Measurements from ENCODE around the gene ANKFY1.

DNA sequence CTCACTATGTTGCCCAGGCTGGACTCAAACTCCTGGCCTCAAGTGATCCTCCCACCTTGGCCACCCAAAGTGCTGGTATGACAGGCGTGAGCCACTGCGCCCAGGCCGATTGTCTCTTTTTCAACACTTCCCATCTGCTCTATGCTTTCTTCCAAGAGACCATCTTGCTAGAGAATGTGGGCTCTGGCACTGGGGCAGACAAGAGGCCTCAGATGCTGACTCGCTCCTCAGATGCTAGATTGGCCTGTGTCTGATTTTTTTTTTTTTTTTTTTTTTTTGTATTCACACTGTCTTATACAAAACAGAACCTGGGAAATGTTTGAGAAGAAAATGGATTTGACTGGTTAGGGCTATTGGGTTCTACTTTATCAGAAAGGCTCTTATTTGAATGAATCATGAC is 62.6 kb downstream of the ANKFY1 start:
- TF ChIP-seq, protein P1, sequence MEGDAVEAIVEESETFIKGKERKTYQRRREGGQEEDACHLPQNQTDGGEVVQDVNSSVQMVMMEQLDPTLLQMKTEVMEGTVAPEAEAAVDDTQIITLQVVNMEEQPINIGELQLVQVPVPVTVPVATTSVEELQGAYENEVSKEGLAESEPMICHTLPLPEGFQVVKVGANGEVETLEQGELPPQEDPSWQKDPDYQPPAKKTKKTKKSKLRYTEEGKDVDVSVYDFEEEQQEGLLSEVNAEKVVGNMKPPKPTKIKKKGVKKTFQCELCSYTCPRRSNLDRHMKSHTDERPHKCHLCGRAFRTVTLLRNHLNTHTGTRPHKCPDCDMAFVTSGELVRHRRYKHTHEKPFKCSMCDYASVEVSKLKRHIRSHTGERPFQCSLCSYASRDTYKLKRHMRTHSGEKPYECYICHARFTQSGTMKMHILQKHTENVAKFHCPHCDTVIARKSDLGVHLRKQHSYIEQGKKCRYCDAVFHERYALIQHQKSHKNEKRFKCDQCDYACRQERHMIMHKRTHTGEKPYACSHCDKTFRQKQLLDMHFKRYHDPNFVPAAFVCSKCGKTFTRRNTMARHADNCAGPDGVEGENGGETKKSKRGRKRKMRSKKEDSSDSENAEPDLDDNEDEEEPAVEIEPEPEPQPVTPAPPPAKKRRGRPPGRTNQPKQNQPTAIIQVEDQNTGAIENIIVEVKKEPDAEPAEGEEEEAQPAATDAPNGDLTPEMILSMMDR (IDR thresholded peaks at IDR 0.05): no peak
- TF ChIP-seq SIN3A (IDR thresholded peaks at IDR 0.05; ENCODE audit: borderline replicate concordance, insufficient read depth, low read depth, low read length) (no peak), POLR2AphosphoS5 (IDR thresholded peaks at IDR 0.05; ENCODE audit: low read depth, low read length) (no peak), TCF7L2 (IDR thresholded peaks at IDR 0.05; ENCODE audit: low read depth, low read length) (no peak)
- TF ChIP-seq, protein P2, sequence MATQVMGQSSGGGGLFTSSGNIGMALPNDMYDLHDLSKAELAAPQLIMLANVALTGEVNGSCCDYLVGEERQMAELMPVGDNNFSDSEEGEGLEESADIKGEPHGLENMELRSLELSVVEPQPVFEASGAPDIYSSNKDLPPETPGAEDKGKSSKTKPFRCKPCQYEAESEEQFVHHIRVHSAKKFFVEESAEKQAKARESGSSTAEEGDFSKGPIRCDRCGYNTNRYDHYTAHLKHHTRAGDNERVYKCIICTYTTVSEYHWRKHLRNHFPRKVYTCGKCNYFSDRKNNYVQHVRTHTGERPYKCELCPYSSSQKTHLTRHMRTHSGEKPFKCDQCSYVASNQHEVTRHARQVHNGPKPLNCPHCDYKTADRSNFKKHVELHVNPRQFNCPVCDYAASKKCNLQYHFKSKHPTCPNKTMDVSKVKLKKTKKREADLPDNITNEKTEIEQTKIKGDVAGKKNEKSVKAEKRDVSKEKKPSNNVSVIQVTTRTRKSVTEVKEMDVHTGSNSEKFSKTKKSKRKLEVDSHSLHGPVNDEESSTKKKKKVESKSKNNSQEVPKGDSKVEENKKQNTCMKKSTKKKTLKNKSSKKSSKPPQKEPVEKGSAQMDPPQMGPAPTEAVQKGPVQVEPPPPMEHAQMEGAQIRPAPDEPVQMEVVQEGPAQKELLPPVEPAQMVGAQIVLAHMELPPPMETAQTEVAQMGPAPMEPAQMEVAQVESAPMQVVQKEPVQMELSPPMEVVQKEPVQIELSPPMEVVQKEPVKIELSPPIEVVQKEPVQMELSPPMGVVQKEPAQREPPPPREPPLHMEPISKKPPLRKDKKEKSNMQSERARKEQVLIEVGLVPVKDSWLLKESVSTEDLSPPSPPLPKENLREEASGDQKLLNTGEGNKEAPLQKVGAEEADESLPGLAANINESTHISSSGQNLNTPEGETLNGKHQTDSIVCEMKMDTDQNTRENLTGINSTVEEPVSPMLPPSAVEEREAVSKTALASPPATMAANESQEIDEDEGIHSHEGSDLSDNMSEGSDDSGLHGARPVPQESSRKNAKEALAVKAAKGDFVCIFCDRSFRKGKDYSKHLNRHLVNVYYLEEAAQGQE (IDR thresholded peaks at IDR 0.05; ENCODE audit: insufficient read depth in 1 of 2, low read depth in 2 of 2, low read length in 1 of 2): no peak

Data from Panc1 (cell line).